C4-2B (cell line): ENCODE data around the gene PDCL3.

Experiments used
- CTCF ChIP-seq: fragments of 450-650 bp; conservative IDR thresholded peaks from 2 replicates; pipeline ENCODE4 v1.5.1; 2017; ENCODE audit warnings: mild to moderate bottlenecking
- ZFX ChIP-seq: fragments of 450-650 bp; IDR thresholded peaks from 2 replicates; pipeline ENCODE4 v1.6.1; 2017

DNA sequence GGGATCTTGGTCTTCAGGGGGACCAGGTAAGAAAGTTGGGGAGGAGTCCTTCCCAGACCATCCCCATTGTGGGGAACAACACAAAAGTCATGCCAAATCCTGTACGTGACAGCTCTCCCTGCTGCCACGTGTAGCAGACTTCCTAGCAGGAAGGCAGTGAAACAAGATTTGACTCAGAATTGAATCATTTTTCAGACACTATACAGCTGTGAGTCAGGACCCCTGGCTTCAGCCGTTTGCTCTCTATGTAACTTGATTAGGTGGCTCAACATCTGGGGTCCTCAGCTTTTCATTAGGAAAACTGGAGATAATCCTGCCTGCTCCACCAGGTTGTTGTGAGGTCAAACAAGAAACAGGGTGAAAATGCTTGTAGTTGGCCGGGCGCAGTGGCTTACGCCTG lies 32.9 kb upstream of the PDCL3 start:
- TF ChIP-seq ZFX: no peak
- no peak for TF ChIP-seq CTCF
